Esophagus muscularis mucosa (tissue), 4 donors: Measurements from ENCODE around the gene FOXN1. TPM values are rescaled to one million over a fixed set of nuclear protein-coding genes. Genes with fewer than 3 reads are reported as not detected.

Experiments used
- DNase-seq: peaks from one replicate; pipeline ENCODE4 v3.0.0-alpha.2; 2017; ENCODE audit errors: extremely low spot score
- H3K27ac ChIP-seq, 4 donors: fragments of 200-600 bp; sonication (generic); replicated peaks in 1 of 4; 1 replicate in 3 of 4; 2 replicates in 1 of 4; pipeline ENCODE4 v1.5.1; 2016 to 2019; ENCODE audit warnings: mild to moderate bottlenecking in 1 of 4
- H3K27me3 ChIP-seq, 4 donors: fragments of 200-600 bp; sonication (generic); one replicate each; pipeline versions ENCODE4 v1.5.1 to v1.6.0; 2016 to 2019
- H3K36me3 ChIP-seq, 4 donors: fragments of 200-600 bp; sonication (generic); one replicate each; pipeline ENCODE4 v1.5.1; 2016 to 2019
- H3K4me1 ChIP-seq, 4 donors: fragments of 200-600 bp; sonication (generic); one replicate each; pipeline ENCODE4 v1.5.1; 2016 to 2019
- H3K4me3 ChIP-seq, 4 donors: fragments of 200-600 bp; sonication (generic); 1 replicate in 2 of 4; 2 replicates in 2 of 4; pipeline ENCODE4 v1.5.1; 2016 to 2019; ENCODE audit warnings: mild to moderate bottlenecking in 4 of 4, moderate library complexity in 1 of 4
- H3K9me3 ChIP-seq, 4 donors: fragments of 200-600 bp; sonication (generic); 1 replicate in 3 of 4; 2 replicates in 1 of 4; pipeline ENCODE4 v1.5.1; 2016 to 2019
- CTCF ChIP-seq, 3 experiments: fragments of 200-600 bp in 2 of 3; fragments of 450-650 bp in 1 of 3; sonication (generic) in 2 of 3; IDR thresholded peaks; one replicate each; pipeline ENCODE4 v1.5.1; 2017 to 2019; ENCODE audit warnings: antibody characterized with exemption in 3 of 3, mild to moderate bottlenecking in 2 of 3, moderate library complexity in 1 of 3
- EP300 ChIP-seq: sonication (generic); formaldehyde crosslinking; IDR thresholded peaks from one replicate; pipeline ENCODE4 v1.6.1; 2017; ENCODE audit warnings: antibody characterized with exemption
- POLR2A ChIP-seq: fragments of 450-650 bp; IDR thresholded peaks from one replicate; pipeline ENCODE4 v1.6.1; 2017; ENCODE audit warnings: antibody characterized with exemption, moderate library complexity, mild to moderate bottlenecking, low read depth
- POLR2AphosphoS5 ChIP-seq, 2 donors: sonication (generic); formaldehyde crosslinking; IDR thresholded peaks; one replicate each; pipeline ENCODE4 v1.6.1; 2017; ENCODE audit warnings: antibody characterized with exemption in 2 of 2
- WGBS: methylation state at CpG from one replicate; pipeline ENCODE4 v1.1.5; 2018; 5-methylcytosine and 5-hydroxymethylcytosine counted together
- intact Hi-C: fragments of 100-400 bp; cut with DNase I; formaldehyde crosslinking; loops from one replicate; pipeline ENCODE4 v1.15.1; 2023
- total RNA-seq, 4 donors: library from RNA; depleted of rRNA; stranded (reverse); fragments of >200 nt; gene quantifications; one replicate each; pipeline versions ENCODE4 v1.1.0 to v1.2.1, GENCODE V29; 2016

The FOXN1 gene
- total RNA-seq, 4 donors from 2014 or later: not detected

GRCh38 chr17:28499684-28500357 is 6.3 kb upstream of the FOXN1 start:
- Histone ChIP-seq H3K4me1 (peaks cover 0 to 6% (median 0%) of the 10 kb centered on the region in 4 donors), H3K27ac (no peak overlapping the region), H3K4me3 (no peak overlapping the region), H3K9me3 (no peaks in the 10 kb centered on the region), H3K36me3 (no peaks in the 10 kb centered on the region), H3K27me3 (peaks cover 0 to 25% (median 0%) of the 10 kb centered on the region in 4 donors)
- TF ChIP-seq POLR2AphosphoS5 (IDR thresholded peaks at IDR 0.05) (no peak), CTCF (IDR thresholded peaks at IDR 0.05) (no peak), EP300 (no peak), POLR2A (no peak)
- DNase-seq: no peak
- WGBS: 73% methylated on average over 9 of the region's 9 CpGs
- intact Hi-C loops: no loop called here

DNA sequence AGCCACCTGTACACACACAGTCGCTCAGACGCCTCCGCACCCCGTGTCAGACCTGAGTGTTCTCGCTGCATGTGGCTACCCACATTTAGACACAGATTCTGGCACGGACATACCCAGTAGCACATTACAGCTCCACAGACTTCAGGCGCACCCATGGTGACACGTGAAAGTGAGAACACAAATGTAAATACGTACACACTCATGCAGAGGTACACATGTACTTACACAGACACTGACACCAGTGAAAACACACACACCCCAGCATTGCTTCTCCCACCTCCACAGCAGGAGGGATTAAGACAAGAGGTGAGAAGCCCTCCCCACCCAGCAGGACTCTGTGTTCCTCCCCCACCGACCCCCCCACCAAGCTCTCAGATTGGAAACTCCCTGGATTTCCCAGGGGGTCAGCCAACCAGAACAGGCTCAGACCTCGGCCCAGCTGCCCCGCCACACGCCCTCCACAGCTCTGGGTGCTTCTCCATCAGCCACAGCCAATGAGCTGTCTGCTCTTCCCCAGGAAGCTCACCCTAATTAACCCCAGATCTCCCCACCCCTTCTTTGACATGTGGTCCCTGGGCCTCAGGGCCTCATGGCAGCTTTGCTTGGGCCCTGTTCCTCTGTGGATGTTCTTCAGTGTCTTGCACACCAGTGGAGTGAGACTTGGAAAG is 5.3 kb upstream of the FOXN1 start:
- no peaks in the 10 kb centered on the region for H3K36me3 ChIP-seq
- no peaks in the 10 kb centered on the region for H3K9me3 ChIP-seq
- 58% methylated on average over 13 of the region's 13 CpGs for WGBS
- DNase-seq: no peak
- intact Hi-C loops: no loop called here
- peaks cover 0 to 23% (median 0%) of the 10 kb centered on the region in 4 donors for H3K27me3 ChIP-seq
- TF ChIP-seq POLR2AphosphoS5 (IDR thresholded peaks at IDR 0.05) (no peak), EP300 (no peak), CTCF (IDR thresholded peaks at IDR 0.05) (no peak), POLR2A (no peak)
- H3K4me1 ChIP-seq: peaks cover 0 to 6% (median 0%) of the 10 kb centered on the region in 4 donors
- H3K4me3 ChIP-seq: no peak overlapping the region
- H3K27ac ChIP-seq: no peak overlapping the region

DNA sequence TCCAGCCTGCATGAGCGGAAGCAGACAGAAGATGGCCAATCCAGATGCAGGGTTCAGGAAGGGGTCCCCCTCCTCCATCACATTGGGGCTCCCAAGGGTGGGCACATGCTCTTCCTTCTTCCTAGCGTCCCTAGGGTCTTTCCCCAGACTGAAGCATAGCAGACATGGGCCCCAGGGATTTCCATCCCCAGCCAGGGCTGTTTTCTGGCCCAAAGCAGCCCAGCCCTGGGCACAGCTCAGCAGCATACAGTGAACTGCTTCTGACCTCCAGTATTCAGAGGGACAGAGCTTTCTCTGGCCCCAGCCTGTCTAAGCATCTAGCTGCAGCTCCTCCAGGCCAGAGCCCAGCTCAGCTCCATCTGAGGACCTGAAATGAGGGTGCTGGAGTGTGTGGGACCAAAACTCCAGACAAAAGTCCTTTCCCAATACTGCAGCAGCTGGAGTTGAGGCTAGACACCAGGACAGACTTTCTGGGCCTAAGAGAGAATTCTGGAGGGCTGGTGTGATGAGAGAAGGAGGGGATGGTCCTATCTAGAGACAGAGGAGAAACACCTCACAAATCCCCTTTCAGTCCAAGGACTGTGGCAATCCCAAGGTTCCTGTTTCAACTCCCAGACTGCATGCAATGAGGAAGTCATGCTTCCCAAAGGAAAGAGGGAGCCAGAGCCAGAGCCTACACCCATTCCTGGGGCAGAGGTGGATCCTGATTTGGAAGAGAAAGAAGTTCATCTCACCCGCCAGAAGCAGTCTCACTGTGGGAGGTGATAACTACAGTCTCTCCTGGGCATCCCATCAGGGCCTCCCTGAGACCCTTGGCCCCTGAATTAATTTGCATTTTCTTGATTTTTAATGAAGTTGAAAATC is 4.5 kb upstream of the FOXN1 start:
- intact Hi-C loops: no loop called here
- no peak overlapping the region for H3K4me3 ChIP-seq
- H3K27ac ChIP-seq: no peak overlapping the region
- TF ChIP-seq POLR2AphosphoS5 (IDR thresholded peaks at IDR 0.05) (no peak), CTCF (IDR thresholded peaks at IDR 0.05) (no peak), EP300 (no peak), POLR2A (no peak)
- no peaks in the 10 kb centered on the region for H3K36me3 ChIP-seq
- DNase-seq: no peak
- peaks cover 0 to 6% (median 0%) of the 10 kb centered on the region in 4 donors for H3K4me1 ChIP-seq
- WGBS: 75% methylated on average over 1 of the region's 3 CpGs
- peaks cover 0 to 23% (median 0%) of the 10 kb centered on the region in 4 donors for H3K27me3 ChIP-seq
- no peaks in the 10 kb centered on the region for H3K9me3 ChIP-seq

DNA sequence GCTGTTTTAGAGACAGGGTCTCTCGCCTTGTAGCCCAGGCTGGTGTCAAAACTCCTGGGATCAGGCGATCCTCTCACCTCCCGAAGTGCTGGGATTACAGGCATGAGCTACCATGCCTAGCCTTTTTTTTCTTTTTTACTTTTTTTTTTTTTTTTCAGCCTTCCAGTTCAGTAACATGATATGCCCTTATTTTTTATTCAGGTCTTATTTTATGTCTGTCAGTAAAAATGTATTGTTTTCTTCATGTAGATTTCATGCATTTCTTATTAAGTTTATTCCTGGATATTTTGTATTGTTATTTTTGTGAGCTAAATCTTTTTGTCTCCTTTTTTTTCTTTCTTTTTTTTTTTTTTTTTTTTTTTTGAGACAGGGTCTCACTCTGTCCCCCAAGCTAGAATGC is 2.7 kb upstream of the FOXN1 start:
- Histone ChIP-seq H3K9me3 (no peaks in the 10 kb centered on the region), H3K4me3 (no peak overlapping the region), H3K4me1 (peaks cover 0 to 6% (median 2%) of the 10 kb centered on the region in 4 donors), H3K36me3 (no peaks in the 10 kb centered on the region), H3K27me3 (peaks cover 0 to 34% (median 2%) of the 10 kb centered on the region in 4 donors), H3K27ac (no peak overlapping the region)
- DNase-seq: no peak
- intact Hi-C loops: no loop called here
- TF ChIP-seq POLR2AphosphoS5 (IDR thresholded peaks at IDR 0.05) (no peak), POLR2A (no peak), EP300 (no peak), CTCF (IDR thresholded peaks at IDR 0.05) (no peak)
- WGBS: 58% methylated on average over 3 of the region's 3 CpGs
